Measurements from ENCODE around the gene SOBP.
A peak's percentile ranks its signal among the peaks of the same experiment; 100 is the strongest.
"Not testable (repeated sequence)": the region's sequence is repeated elsewhere in the genome, so short reads cannot be mapped to it uniquely, and the experiment has no call there.

SOBP gene, protein sequence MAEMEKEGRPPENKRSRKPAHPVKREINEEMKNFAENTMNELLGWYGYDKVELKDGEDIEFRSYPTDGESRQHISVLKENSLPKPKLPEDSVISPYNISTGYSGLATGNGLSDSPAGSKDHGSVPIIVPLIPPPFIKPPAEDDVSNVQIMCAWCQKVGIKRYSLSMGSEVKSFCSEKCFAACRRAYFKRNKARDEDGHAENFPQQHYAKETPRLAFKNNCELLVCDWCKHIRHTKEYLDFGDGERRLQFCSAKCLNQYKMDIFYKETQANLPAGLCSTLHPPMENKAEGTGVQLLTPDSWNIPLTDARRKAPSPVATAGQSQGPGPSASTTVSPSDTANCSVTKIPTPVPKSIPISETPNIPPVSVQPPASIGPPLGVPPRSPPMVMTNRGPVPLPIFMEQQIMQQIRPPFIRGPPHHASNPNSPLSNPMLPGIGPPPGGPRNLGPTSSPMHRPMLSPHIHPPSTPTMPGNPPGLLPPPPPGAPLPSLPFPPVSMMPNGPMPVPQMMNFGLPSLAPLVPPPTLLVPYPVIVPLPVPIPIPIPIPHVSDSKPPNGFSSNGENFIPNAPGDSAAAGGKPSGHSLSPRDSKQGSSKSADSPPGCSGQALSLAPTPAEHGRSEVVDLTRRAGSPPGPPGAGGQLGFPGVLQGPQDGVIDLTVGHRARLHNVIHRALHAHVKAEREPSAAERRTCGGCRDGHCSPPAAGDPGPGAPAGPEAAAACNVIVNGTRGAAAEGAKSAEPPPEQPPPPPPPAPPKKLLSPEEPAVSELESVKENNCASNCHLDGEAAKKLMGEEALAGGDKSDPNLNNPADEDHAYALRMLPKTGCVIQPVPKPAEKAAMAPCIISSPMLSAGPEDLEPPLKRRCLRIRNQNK

DNA sequence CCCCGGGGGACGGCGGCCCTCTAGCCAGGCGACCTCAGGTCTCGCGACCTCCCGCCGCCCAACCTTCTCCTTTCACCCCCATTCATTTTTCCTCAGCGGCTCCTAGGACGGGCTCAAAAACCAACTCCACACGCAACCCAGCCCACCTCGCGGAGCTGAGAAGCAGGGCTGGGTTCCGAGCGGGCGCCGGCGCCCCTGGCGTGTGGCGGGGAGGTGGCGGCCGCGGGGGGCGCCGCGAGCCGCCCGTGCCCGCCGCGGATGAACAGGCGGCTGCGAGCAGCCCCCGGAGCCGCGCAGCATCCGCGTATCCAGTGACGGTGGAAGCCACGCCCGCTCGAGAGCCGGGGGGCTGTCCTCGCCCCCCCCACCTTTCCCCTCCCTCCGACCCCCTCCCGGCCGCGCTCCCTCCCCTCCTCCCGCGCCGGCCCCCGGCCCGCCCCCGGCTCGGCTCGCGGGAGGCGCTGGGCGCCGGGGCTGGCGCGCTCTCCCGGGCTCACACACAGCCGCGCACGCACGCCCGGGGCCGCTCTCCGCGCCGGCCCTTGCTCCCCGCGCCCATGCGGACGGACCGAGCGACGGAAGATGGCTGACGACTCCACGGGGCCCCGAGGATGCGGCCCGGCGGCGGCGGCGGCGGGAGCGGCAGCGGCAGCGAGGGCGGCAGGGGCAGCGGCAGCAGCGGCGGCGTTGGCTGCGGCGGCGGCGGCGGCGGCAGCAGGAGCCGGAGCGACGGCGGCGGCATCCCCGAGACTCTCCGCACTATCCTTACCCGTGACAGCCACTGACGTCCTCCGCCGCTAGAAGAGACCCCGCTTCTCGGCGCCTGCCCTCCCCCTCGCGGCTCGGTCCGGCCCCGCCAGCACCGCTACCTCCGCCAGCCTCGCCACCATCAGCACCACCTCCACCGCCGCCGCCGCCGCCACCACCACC, at the start of gene SOBP:
Gene SOBP (plus strand): TSS at position 482 of the 930 bp plus-strand sequence. CDS start 500 bp downstream, outside the sequence.
- FAIRE-seq = no peak

DNA sequence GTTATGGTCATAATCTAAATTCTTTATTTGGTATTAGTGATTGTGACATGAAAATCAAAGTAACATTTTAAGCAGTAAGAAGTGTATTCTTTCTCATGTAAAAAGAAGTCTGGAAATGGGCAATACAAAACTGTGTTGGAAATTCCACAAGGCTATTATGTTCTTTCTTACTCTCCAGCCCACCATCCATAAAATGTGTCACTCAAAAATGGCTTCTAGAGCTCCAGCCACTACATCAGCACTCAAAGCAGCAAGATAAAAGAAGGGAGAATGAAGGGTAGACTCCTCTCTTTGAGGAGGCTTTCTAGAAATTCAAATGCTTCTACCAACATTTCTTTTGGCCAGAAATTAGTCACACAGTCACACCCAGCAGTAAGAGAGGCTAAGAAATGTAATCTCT, 49.0 kb upstream of the SOBP start:
- FAIRE-seq = no peak

- no peak for FAIRE-seq
Measured at GRCh38 chr6:107441682-107442081, 48.2 kb upstream of the SOBP start.

- no peak for FAIRE-seq
Measured at GRCh38 chr6:107442938-107443607, 46.8 kb upstream of the SOBP start.

DNA sequence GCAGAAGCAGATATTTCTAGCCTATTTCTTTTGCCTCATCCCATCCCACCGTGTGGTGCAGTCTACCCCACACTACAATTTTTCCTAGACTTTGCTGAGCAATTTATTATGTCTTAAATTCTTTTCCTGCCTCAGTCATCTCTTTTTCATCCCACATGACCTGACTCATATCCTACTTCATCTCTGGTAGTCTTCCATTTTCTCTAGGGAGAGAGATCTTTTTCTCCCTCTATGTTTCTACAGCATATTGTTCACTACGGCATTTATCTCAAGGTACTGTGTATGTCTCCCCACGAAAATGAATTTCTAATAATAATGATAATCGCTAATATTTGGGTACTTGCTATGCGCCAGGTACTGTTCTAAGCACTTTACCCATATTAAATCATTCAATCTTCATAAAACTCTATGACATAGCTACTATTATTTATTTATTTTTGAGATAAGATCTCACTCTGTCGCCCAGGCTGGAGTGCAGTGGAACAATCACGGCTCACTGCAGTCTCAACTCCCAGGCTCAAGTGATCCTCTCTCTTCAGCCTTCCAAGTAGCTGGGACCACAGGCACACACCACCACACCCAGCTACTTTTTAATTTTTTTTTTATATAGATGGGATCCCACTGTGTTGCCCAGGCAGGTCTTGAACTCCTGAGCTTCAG, 46.2 kb upstream of the SOBP start:
- FAIRE-seq = no peak

DNA sequence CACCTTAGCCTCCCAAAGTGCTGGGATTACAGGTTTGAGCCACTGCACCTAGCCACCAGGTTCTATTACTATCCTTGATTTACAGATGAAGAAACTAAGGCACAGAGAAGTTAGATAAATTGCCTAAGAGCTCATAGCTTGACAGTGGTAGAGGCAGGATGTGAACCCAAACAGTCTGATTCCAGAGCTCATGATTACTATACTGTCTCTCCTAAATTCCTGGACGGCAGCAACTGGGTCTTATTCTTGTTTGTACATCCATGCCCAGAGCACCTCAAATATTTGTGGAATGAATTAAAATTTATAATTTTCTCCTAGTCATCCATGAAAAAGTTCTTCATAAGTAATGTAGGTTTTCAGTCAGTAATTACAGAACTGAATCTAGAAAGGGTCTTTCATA, 45.6 kb upstream of the SOBP start:
- FAIRE-seq = no peak

GRCh38 chr6:107447663-107448216, 42.2 kb upstream of the SOBP start:
- no peak for FAIRE-seq

DNA sequence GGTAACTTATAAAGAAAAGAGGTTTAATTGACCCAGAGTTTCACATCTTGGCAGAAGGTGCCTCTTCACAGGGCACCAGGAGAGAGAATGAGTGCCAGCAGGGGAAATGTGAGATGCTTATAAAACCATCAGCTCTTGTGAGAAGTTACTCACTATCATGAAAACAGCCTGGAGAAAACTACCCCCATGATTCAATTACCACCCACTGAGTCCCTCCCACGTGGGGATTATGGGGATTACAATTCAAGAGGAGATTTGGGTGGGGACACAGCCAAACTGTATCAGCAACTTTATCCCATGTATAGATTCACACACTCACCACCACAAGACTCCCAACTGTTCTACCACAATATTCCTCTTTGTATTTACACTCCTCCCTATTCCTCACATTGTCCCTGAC, 41.1 kb upstream of the SOBP start:
- no peak for FAIRE-seq

- FAIRE-seq = no peak
Measured at GRCh38 chr6:107458672-107459282, 31.1 kb upstream of the SOBP start.

DNA sequence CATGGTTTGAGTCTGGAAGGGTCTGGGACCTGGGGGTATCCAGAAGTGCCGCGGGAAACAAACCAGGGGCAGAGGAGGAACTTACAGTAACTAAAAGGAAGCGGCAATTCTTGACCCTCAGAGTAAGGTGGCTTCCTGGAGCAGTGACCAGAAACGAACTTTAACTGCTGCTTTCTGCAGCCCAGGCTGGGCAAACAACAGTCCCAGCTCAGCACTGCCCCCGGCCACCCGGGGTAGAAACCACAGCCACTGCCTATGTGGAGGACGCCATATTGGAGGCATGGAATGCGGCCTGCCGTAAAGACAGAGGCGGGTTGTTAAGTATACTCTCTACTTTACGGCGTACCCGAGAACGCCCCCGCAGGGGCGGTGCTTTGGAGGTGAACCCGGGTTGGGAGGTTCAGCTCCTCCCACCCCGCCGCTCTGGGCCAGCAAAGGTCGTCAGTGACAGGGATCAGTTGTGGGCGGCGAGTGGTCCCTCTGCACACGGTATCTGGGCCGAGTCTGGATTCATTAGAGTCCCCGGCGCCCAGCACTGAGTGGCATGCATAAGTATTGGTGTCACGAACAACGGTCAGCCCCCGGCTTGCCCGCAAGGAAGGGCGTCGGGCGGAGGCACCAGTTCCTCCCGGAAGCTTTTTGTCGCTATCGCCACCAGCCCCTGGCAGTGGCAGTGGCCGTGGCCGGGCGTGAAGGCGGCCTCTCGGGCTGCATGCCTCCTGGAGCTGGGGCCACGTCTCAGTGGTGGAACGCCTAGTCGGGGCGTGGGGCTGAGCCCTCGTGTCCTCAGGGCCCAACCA, 30.4 kb upstream of the SOBP start, which contains the start of gene PDSS2:
Gene PDSS2 (minus strand): TSS at position 282 of the 800 bp plus-strand sequence. CDS start 279 bp downstream, at position 3.
- FAIRE-seq = peak; percentile 45

- FAIRE-seq = no peak
Measured at GRCh38 chr6:107460083-107460631, 29.8 kb upstream of the SOBP start.

GRCh38 chr6:107466062-107466461, 23.9 kb upstream of the SOBP start:
- no peak for FAIRE-seq

DNA sequence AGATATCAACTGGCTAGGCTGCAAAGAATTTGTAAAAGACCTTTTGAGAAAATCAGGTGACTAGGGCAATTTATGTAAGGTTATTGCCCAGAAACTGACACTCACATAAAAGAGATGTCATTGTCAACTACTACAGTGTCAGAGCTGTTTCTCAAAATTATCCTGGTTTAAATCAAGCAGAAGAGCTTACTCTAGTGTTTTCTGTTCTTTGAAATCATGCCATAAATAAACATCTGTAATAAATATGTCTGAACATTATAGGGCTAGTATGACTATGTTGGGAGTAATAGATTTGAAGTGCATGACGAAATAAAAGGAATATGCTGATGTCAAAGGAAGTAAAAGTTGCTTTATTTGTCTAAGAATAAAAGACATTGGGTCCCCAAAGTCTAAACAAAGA, 19.6 kb upstream of the SOBP start:
- no peak for FAIRE-seq

GRCh38 chr6:107473660-107474059, 16.3 kb upstream of the SOBP start:
- no peak for FAIRE-seq

DNA sequence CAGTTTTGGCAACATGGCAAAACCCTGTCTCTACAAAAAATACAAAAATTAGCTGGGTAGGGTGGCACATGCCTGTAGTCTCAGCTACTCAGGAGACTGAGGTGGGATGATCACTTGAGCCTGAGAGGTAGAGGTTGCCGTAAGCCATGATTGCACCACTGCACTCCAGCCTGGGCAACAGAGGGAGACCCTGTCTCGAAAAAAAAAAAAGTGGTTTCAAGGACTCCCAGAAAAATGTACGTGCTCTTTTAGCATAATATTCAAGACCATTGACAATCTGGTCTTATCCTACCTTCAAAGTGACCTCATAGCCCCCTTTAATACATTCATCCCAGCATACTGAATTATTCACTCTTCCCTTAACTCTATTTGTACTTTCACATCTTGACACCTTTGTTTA, 14.6 kb upstream of the SOBP start:
- not testable (repeated sequence) for FAIRE-seq

GRCh38 chr6:107475826-107476225, 14.1 kb upstream of the SOBP start:
- not testable (repeated sequence) for FAIRE-seq

DNA sequence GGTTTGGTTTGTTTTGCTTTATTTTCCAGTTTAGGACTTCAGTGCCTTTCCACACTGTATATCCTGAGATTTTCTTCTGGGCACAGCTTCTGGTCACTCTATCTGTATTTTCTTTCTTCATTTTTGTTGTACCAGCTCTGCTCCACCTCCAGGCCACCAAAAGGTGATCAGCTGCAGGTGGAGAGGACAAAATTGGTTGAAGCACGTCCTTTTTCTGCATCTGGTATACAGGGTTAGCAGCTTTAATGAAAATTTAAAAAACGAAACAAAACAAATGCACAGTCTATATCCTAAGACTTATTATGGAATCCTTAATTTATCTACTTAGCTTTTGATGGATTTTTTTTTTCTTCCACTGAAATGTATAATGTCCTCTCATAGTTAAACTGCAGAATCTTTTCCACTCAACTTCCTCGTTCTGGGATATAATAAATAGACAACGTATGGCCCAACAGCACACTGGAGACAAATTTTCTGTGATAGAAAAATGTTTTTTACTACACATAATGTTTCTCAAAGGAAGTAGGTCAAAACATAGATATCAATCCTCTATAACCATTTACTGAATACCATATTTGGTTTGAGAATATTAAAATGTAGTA, 10.7 kb upstream of the SOBP start:
- FAIRE-seq = no peak

GRCh38 chr6:107485157-107485556, 4.8 kb upstream of the SOBP start:
- no peak for FAIRE-seq
